Measurements from ENCODE around the gene RERE.

RERE gene

DNA sequence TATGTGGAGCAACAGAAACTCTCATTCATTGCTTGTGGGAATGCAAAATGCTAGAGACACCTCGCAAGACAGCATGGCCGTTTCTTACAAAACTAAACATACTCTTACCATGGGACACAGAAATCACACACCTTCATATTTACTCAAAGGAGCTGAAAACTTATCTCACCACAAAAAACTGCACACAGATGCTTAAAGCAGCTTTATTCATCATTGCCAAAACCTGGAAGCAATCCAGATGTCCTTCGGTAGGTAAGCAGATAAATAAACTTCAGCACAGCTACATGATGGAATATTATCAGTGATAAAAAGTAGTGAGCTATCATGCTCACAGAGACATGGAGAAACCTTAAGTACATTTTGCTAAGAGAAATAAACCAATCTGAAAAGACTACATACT, 124.3 kb downstream of the RERE start:
- no peak for DNase-seq (ENCODE audit: low read depth in 4 of 4, low spot score in 1 of 4)

DNA sequence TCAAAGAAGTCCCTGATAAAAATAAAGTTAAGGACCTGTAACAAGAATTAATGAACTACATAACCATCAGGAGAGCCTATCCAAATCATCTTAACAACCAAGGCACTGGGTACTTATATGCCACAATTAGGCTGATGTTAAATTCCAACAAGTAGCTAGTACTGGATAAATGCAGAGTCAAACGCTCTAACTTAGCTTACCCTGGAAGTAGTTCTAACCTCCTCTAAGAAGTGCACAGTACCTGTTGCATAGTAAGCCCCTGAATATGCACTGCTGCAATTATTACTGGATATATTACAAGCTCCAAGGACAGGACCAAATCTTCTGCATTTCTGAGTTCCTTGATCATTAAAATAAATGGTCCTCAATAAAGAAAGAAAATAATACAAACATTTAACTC, 125.8 kb downstream of the RERE start:
- DNase-seq (ENCODE audit: low read depth in 4 of 4, low spot score in 1 of 4), result no peak

DNA sequence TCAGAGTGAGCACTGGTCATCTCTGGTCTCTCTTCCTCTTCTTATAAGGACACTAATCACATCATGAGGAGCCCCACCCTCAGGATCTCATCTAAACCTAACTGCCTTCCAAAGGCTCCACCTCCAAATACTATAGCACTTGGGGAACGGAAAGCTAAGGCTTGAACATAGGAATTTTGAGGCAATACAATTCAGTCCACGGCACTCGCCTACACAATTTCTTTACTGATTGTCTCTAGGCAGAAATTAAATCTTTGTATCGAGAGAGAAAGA, 127.3 kb downstream of the RERE start:
- DNase-seq (ENCODE audit: low read depth in 4 of 4, low spot score in 1 of 4), result no peak

DNA sequence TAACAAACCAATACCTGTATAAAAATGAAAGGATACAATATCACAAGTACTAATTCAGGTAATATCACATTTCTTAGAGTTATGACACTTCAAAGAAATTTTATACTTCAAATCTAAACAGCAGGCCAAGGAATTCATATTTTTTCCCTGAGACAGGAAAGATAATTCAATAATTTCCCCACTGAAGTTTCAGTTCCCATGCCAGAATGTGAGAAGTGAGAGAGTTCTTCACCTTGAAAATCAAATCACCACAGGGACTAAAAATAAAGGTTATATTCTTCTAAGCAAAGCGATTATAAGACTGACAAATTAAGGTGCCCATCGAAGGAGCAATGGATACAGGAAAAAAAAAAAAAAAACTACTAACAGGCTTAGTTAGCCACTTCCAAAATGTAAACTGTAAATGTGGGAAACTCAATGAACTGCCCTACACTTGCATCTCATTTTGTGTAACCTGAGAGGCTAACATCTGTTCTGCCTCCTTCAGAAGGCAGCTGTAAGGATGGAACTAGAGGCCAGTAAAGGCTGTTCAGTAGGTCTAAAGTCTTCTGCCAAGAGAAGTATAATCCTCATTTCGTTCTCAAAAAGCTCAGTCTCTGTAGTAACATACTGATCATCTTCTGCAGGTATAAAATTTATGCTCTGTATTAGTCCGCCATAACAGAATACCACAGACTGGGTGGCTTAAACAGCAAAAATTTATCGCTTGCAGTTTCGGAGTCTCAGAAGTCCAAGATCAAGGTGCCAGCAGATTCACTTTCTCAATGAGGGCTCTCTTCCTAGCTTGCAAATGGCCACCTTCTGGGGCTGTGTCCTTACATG, 127.8 kb downstream of the RERE start:
- DNase-seq (ENCODE audit: low read depth in 4 of 4, low spot score in 1 of 4), result no peak

DNA sequence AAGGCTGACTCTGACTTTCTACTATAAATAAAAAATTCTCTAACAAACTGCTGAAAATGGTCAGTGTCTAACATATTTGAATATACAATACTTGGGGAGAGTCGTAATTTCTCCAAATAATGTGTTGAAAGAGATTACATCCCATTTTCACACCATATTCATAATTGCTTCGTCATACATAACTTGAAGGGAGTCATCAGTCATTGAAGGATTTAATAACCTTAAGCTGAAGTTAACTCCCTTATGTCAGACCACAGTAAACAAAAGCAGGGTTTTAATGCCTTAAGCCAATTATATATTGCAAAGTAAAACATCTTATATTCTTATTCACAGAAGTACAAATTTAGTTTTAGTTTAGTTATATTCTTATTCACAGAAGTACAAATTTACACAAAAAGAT, 129.9 kb downstream of the RERE start:
- DNase-seq (ENCODE audit: low read depth in 4 of 4, low spot score in 1 of 4), result no peak

- DNase-seq (ENCODE audit: low read depth in 4 of 4, low spot score in 1 of 4), result no peak
Observed at GRCh38 chr1:8687039-8687438, 130.4 kb downstream of the RERE start.

DNA sequence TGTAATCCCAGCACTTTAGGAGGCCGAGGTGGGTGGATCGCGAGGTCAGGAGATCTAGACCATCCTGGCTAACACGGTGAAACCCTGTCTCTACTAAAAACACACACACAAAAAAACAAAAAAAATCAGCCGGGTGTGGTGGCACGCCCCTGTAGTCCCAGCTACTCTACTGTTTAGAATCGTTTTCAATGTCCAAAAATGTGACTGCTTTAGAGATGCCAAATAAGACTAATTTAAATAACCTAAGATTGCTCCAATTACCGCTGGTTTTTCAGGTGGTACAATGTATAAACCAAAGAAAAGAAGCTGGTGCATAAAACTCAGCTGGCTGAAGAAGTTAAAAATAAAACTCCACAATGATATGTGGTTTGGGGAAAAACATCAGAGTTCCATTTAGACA, 132.0 kb downstream of the RERE start:
- DNase-seq (ENCODE audit: low read depth in 4 of 4, low spot score in 1 of 4), result no peak

- no peak for DNase-seq (ENCODE audit: low read depth in 4 of 4, low spot score in 1 of 4)
Observed at GRCh38 chr1:8684590-8684989, 132.8 kb downstream of the RERE start.

- DNase-seq (ENCODE audit: low read depth in 4 of 4, low spot score in 1 of 4), result no peak
Observed at GRCh38 chr1:8682573-8682972, 134.9 kb downstream of the RERE start.

DNA sequence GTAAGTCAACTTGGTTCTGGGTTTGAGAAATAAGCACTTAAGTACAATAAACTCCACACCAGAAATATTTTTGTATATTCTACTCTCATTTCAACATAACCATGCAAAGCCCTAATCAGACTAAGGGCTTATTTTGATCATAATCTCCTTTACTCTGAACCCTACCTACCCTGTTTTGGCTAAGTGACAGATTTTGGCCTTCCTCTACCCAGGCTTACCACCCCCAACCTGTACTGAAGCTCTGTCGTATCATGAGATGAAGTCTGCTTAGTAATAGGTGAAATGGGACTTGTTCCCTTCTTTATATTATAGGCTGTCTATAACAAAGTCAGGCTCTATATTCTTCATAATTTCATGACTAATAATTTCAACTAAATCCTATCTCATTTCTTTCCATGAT, 135.5 kb downstream of the RERE start:
- no peak for DNase-seq (ENCODE audit: low read depth in 4 of 4, low spot score in 1 of 4)

GRCh38 chr1:8680664-8681650, 136.5 kb downstream of the RERE start:
- no peak for DNase-seq (ENCODE audit: low read depth in 4 of 4, low spot score in 1 of 4)

GRCh38 chr1:8679929-8680663, 137.3 kb downstream of the RERE start:
- no peak for DNase-seq (ENCODE audit: low read depth in 4 of 4, low spot score in 1 of 4)

GRCh38 chr1:8679395-8679800, 138.0 kb downstream of the RERE start:
- DNase-seq (ENCODE audit: low read depth in 4 of 4, low spot score in 1 of 4), result no peak

DNA sequence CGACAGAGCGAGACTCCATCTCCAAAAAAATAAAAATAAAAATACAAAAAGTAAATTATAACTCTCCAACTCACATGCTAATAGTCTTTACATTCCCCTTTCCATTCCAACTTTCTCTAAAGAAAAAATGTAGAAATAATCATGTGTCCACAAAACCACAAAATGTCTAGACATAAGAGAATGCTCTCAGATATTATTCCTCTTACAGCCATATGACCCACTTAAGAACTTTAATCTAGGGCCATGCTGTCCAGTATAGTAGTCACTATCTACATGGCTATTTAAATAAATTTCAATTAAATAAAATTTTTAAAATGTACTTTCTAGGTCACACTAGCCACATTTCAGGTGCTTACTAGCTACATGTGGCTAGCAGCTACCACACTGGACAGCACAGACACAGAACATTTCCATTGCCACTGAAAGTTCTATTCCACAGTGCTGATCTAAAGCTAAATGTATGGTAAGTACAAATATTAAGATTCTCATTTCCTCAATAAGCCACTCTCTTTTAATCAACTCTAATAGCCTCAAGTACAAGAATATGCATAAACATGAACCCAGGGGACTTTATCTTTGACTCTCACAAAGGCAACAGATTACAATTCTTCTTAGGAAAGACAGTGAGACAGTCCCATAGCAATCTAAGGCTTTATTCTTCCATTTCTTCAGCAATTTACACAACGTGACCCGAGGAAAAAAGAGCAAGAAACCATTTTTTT, 138.6 kb downstream of the RERE start:
- no peak for DNase-seq (ENCODE audit: low read depth in 4 of 4, low spot score in 1 of 4)

GRCh38 chr1:8677782-8678181, 139.7 kb downstream of the RERE start:
- DNase-seq (ENCODE audit: low read depth in 4 of 4, low spot score in 1 of 4), result no peak

DNA sequence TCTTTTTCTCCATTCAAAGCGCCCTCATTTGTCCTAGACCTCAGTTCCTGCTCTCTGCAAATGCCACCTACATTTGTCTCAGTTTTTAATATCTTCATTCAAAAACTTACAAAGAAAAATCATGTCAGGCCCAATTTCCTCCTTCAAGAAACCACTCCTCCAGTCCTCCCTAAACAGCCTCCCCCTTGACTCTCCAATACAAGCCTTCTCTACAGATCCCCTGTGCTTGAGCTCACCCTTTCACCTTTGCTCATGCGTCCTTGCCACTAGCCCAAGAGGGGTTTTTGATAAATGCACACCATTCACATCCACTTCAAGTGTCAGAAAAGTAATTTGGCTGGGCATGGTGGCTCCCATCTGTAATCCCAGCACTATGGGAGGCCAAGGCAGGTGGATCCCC, 140.6 kb downstream of the RERE start:
- no peak for DNase-seq (ENCODE audit: low read depth in 4 of 4, low spot score in 1 of 4)

- DNase-seq (ENCODE audit: low read depth in 4 of 4, low spot score in 1 of 4), result no peak
Observed at GRCh38 chr1:8676072-8676471, 141.4 kb downstream of the RERE start.

DNA sequence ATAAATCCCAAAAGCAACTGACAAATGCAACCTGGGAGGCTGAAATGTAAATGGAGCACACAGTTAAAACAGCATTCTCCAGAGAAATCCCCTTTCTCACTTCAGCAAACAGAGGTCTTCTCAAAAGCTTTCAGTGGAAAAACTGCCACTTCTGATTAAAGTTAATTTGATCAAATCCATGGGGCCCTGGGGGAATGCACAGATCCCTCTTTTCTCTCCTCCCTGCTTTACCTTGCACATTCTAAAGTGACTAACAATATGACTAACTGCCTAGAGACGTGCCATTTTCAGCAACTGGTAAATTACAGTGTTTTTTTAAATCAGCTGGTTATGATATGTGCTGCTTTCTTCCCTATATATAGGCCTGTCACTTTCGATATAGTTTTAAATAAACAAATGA, 142.5 kb downstream of the RERE start:
- no peak for DNase-seq (ENCODE audit: low read depth in 4 of 4, low spot score in 1 of 4)

- DNase-seq (ENCODE audit: low read depth in 4 of 4, low spot score in 1 of 4), result no peak
Observed at GRCh38 chr1:8674481-8674880, 143.0 kb downstream of the RERE start.

DNA sequence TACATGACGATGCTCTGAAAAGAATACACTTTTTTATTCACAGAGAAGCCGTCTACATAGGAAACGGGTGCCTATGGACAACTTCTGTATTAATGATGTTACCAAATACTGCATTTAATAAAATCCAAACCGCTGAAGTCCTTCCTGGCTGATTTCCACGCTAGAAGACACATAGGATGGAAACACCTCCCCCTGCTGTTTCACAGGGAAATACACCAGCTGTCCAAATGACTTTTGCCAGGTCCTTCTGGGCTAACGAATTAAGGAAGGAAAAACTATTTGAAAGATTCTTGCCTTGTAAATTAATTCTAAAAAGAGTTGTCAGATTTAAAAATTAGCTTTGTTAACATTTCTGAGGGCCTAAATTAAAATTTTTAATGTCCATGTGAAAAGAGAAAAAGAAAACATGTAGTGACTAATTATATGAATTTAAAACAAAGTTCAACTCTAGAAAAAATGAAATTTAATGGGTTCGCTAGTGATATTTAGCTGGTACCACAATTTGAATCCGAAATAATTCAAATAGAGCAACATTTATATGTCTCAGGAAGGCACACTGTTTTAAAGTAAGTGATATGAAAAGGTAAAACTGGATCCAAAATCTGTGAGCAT, 146.0 kb downstream of the RERE start:
- no peak for DNase-seq (ENCODE audit: low read depth in 4 of 4, low spot score in 1 of 4)

GRCh38 chr1:8670371-8670818, 147.0 kb downstream of the RERE start:
- DNase-seq (ENCODE audit: low read depth in 4 of 4, low spot score in 1 of 4), result no peak
